Measurements from ENCODE around the gene ACAA2.
"Not testable (repeated sequence)": the region's sequence is repeated elsewhere in the genome, so short reads cannot be mapped to it uniquely, and the experiment has no call there.

DNA sequence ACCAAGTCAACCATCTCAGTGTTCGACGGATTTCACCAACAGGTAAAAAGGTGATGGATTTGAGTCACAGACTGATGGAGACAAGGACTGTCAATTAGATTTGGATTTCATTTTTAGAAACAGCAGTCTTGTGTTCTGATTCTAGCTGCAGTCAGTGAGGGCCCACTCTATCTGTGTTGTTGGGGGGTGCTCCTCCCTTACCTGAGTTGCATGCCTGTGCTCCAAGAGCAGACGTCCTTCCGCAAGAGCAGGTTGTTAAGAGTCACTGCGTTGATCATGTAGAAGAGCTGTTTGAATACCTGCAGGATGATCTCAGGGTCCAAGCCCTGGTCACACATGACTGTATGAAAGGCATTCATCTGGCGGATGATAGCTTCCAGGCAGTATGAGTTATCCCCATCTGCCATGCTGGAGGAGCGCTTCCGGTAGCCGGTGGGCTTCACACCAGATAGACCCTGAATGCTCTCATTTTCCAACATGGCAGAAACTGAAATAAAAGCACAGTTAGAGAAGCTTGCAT lies 24.0 kb upstream of the ACAA2 start:
- TF ChIP-seq, protein P1, sequence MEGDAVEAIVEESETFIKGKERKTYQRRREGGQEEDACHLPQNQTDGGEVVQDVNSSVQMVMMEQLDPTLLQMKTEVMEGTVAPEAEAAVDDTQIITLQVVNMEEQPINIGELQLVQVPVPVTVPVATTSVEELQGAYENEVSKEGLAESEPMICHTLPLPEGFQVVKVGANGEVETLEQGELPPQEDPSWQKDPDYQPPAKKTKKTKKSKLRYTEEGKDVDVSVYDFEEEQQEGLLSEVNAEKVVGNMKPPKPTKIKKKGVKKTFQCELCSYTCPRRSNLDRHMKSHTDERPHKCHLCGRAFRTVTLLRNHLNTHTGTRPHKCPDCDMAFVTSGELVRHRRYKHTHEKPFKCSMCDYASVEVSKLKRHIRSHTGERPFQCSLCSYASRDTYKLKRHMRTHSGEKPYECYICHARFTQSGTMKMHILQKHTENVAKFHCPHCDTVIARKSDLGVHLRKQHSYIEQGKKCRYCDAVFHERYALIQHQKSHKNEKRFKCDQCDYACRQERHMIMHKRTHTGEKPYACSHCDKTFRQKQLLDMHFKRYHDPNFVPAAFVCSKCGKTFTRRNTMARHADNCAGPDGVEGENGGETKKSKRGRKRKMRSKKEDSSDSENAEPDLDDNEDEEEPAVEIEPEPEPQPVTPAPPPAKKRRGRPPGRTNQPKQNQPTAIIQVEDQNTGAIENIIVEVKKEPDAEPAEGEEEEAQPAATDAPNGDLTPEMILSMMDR (IDR thresholded peaks at IDR 0.05), result not testable (repeated sequence)
- not testable (repeated sequence) for TF ChIP-seq POLR2A (IDR thresholded peaks at IDR 0.05)

Data from prostate gland (tissue), 2 donors.